Suppressor macrophage (primary cell): Measurements from ENCODE around the gene EOMES.
A peak's percentile ranks its signal among the peaks of the same experiment; 100 is the strongest.
"Not testable (repeated sequence)": the region's sequence is repeated elsewhere in the genome, so short reads cannot be mapped to it uniquely, and the experiment has no call there.

Experiments
- DNase-seq, 4 experiments: peaks; one replicate each; pipeline ENCODE4 v3.0.0-alpha.2; 2020 to 2022
- total RNA-seq, 17 experiments: gene quantifications; one replicate each; lab custom pipeline; 2026; ENCODE audit warnings: mixed read lengths in 6 of 17, inconsistent platforms in 3 of 17; lab: John Stamatoyannopoulos, UW

EOMES gene
- total RNA-seq: 0 to 1.4 (median 0.02) reads per million in 17 experiments

- DNase-seq: peak; percentile 31 to 67 (median 46)
Measured at GRCh38 chr3:27721717-27722564, at the start of gene EOMES. TSS of gene EOMES (minus strand) at chr3:27722323. CDS start at chr3:27722294, 29 bp downstream.

GRCh38 chr3:27770384-27770783, 48.3 kb upstream of the EOMES start:
- DNase-seq: not testable (repeated sequence)

DNA sequence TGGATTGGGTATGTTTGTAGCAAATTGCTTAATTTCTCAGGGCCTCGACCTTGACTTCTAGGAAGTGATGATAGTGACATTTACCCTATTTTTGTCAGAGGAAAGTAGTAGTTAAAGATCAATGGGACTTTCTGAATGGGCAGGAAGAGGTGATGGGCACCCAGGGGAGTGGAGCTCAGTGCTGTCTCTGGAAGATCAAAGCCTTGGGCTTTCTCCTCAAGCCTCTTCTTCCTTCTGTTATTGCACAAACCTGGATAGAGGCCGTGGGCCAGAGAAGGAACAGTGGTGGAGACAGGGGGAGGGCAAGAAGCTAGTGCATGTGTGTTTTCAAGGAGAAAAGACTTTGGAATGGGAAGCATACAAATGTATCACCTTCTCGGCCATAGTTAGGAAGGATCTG, 44.9 kb upstream of the EOMES start:
- no peak for DNase-seq

GRCh38 chr3:27758083-27758482, 36.0 kb upstream of the EOMES start:
- peak; percentile 41 to 68 (median 54) for DNase-seq

DNA sequence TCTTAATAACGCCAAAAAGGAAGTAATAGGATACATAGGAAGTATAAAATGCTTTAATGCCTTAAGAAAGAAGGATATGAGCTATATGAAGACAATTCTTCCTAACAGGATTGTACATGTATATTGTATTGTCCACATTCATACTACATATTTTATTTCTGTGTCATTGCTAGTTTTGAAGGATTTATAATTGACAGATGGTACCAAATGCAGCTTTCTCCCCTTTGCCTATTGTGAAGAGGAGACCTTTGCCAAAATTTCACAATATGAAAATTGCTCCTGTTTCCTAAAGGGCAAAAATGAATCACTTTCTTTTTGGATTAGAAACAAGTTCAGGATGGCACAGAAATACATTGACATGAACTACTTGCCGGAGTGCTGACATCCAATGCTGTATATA, 34.8 kb upstream of the EOMES start:
- no peak for DNase-seq

DNA sequence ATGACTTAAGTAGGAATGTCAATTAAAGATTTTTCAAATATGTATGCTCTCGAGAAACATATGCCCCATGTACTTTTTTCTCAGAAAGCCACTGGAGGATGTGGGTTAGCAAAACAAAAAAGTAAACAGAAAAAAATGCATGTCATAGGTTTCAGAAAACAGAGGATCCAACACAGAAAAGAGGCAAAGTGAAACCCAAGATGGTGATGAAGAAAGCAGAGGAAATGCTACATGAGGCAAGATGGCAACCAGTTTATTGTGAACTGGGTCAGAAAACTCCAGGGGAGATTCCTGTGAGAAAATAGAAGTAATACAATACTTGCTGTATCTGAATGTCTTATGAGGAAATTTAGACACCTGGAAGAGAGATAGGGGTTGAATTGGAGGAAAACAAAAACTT, 30.8 kb upstream of the EOMES start:
- no peak for DNase-seq

DNA sequence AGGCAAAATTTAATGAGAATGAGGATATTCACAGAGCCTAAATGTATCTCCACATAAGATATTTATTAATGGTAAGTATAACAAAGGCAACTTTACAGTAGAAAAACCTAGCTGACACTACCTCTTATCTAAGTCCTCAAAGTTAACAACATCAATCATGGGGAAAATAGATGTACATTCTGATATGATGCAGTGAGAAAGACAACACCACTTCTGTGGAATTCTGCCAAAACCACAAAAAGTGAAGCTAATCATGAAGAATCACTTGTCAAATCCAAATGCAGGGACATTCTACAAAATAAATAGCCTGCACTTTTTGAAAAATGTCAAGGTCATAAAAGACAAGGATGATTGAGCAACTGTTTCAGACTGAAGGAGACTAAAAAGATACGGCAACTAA, 27.5 kb upstream of the EOMES start:
- no peak for DNase-seq

DNA sequence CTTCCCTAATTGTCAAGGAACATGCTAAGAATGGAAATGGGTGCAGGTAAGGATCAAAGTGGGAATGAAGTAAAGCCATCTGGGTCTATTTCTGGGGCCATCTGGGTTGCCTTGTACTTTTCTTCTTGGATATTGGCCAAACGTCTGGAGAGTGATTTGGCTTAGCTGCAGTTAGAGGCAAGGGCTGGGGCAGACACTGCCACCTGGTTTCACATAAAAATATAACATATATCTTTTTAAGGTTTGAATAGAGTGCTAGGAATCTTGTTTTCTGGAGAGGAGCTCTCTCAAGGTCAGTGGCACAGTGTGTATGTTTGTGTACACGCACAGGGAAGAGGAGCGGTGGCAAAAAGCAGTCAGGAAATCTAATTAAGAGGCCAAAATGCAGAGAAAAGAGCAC, 24.7 kb upstream of the EOMES start:
- no peak for DNase-seq

GRCh38 chr3:27740854-27741253, 18.7 kb upstream of the EOMES start:
- no peak for DNase-seq

- DNase-seq: no peak
Measured at GRCh38 chr3:27737091-27737490, 15.0 kb upstream of the EOMES start.

DNA sequence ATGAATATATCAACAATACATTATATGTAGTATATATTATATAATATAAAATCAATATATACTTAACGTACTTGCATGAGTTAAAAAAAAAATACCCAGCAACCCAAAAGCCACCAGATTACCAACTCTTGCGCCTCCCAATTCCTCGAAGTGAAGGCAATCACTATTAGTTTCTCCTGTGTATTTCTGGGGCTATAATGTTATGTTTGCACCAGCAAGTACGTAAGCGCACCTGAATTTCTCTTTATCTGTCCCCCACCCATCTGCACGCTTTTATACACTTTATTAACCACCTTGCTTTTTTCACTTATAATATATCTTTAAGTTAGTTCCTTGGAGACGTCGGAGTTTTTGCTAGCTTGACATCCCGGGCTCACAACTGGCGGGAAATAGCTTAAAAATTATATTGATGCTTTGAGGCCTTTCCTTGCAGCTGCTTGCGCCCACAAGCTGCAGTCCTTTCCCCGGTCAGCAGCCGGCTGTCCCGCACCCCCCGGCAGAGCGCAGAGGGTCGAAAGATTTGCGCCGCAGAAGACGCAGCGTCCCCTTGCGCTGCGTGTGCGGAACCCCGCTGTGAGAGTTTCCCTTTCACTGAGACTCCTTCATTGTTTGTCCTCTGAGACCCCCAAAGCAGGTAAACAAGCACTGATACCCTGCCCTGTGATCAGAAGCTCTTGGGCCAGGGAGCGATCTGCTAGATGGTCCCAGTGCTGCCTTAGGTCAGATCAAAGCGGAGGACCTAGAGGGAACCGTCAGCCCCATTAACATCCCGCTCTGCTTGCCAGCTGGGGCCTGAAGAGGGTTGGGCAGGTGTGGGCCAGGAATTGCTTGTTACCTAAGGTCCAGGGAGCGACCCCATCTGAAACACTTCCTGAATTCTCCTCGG, 8.9 kb upstream of the EOMES start:
- DNase-seq: no peak

DNA sequence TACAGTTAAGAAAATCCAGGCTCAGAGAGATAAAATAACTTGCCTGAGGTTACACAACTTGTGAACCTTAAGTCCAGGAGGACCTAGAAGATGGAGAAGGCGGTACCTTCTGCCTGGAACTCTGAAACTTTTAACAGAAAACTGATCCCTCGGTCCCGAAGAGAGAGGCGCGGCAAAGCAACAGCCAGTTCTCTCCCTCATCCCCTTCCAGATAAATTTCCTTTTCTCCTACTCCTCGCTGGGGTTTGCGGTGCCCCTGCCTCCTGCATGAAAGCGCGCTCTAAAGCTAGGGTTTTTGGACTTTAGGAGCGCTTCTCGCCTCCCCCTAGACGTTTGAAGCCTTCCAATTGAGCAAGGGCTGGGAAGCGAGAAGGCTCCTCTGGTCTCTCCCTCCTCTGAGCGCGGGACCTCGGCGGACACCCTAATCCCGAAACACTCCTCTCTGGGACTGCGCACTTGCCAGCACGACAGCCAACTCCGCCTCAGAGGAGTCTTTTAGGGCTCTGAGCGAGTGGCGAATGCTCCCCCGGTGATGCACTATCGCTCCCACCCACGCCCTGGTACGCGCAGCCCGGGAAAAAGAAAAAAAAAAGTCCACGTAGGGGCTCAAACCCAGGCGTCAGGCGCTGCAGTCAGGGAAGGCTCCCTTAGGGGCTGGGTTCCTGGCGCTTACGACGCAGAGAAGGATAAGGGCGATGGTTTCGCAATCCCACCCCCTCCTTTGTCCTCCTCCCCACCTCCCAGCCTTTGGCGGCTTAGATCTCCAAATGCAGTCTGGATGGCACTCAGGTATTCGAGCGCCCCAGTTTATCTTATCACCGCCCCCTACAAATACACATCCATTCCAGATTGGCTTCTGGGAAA, 7.9 kb upstream of the EOMES start:
- DNase-seq: no peak

- DNase-seq: no peak
Measured at GRCh38 chr3:27729325-27729724, 7.2 kb upstream of the EOMES start.

- DNase-seq: peak in 1 of 4 experiments; percentile 31
Measured at GRCh38 chr3:27728195-27729087, 6.3 kb upstream of the EOMES start.

- no peak for DNase-seq
Measured at GRCh38 chr3:27726240-27726639, 4.1 kb upstream of the EOMES start.

GRCh38 chr3:27724459-27725197, 2.5 kb upstream of the EOMES start:
- no peak for DNase-seq

DNA sequence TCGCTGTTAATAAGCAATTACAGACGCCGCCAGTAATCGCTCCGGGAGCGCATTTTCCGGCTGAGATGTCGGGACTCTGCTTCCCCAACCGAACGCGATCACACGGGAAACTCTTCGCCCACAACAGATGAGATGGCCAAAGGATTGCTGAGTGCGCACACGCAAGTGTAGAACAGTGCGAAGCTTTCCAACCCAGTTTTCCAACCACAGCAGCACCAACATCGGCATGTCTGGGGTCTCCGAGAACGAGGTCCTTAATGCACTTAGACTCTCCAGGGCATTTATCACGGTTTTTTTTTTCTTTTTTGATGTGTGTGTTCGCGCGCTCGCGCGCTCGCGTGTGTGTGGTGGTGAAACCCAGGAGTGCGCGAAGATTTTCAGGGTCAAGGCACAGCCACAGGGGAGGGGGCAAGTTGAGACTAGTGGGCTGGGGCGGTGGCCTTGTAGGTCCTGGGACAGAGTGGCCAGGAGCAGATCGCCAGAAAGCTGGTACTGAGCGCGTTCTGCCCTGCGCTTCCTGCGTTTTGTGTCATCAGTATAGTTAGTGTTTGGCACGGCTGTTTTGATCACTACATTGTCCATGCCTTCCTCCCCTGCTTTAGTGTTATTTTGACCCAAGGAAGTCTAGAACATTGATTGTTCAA, 1.8 kb upstream of the EOMES start:
- DNase-seq: peak in 1 of 4 experiments; percentile 21

GRCh38 chr3:27723456-27723814, 1.3 kb upstream of the EOMES start:
- DNase-seq: no peak

DNA sequence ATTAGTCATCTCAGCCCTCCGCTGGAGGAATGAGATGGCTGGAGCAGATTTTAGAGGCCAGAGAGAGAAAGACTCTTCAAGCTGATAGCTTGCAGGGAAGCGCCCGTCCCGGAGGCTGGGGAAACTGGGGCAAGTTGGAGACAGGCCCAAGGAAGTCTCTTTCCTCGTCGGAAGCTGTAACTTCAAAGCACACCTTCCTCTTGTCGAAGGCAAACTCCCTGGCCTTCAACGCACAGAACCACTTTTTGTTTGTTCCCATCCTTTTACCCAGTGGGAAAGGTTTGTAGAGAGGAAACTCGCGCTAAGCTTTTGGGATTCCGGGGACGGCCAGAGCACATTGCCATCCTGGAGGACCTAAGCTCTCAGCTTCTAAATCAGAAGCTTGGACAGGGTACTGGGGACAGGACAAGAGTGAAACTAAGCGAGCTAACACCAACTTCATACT, 900 bp upstream of the EOMES start:
- DNase-seq: no peak
